Activated CD4-positive, alpha-beta T cell treated with anti-CD3 and anti-CD28 coated beads, Interleukin-2, amount 10 ng/mL, durations not matched to agents 7 days and 5 days (primary cell): ENCODE measurements around the gene DHX16. TPM values are rescaled to one million over a fixed set of nuclear protein-coding genes. Genes with fewer than 3 reads are reported as not detected.
A peak's percentile ranks its signal among the peaks of the same experiment; 100 is the strongest.
"Not testable (repeated sequence)": the region's sequence is repeated elsewhere in the genome, so short reads cannot be mapped to it uniquely, and the experiment has no call there.

Experiments used
- CTCF ChIA-PET: fragments of 350-600 bp; sonication (Branson Sonifier 250); formaldehyde crosslinking; loops from one replicate; lab custom pipeline; 2021; ENCODE audit warnings: antibody characterized with exemption; lab: Charles Lee
- POLR2A ChIA-PET: fragments of 350-600 bp; sonication (Branson Sonifier 250); formaldehyde crosslinking; loops from one replicate; lab custom pipeline; 2021; ENCODE audit warnings: antibody characterized with exemption; lab: Charles Lee
- DNase-seq: peaks from one replicate; pipeline ENCODE4 v3.0.0-alpha.2; 2020
- H3K27ac Mint-ChIP-seq: one replicate; pipeline ENCODE4 v1.8.0; 2021; ENCODE audit warnings: mild to moderate bottlenecking, moderate library complexity, mixed read lengths
- H3K27me3 Mint-ChIP-seq: one replicate; pipeline ENCODE4 v1.8.0; 2021; ENCODE audit warnings: mixed read lengths
- H3K36me3 Mint-ChIP-seq: one replicate; pipeline ENCODE4 v1.8.0; 2021; ENCODE audit warnings: low read depth, mixed read lengths
- H3K4me1 Mint-ChIP-seq: one replicate; pipeline ENCODE4 v1.8.0; 2021; ENCODE audit warnings: mixed read lengths
- H3K4me3 Mint-ChIP-seq: one replicate; pipeline ENCODE4 v1.8.0; 2021; ENCODE audit warnings: mild to moderate bottlenecking, moderate library complexity, mixed read lengths
- H3K9me3 Mint-ChIP-seq: one replicate; pipeline ENCODE4 v1.8.0; 2021; ENCODE audit warnings: mixed read lengths
- total RNA-seq, 2 experiments: library from RNA; stranded (reverse); gene quantifications; one replicate each; pipeline ENCODE4 v1.2.3, GENCODE V29; 2021

Gene DHX16
- 10 to 100 TPM; 40.4 to 40.7 TPM for total RNA-seq

DNA sequence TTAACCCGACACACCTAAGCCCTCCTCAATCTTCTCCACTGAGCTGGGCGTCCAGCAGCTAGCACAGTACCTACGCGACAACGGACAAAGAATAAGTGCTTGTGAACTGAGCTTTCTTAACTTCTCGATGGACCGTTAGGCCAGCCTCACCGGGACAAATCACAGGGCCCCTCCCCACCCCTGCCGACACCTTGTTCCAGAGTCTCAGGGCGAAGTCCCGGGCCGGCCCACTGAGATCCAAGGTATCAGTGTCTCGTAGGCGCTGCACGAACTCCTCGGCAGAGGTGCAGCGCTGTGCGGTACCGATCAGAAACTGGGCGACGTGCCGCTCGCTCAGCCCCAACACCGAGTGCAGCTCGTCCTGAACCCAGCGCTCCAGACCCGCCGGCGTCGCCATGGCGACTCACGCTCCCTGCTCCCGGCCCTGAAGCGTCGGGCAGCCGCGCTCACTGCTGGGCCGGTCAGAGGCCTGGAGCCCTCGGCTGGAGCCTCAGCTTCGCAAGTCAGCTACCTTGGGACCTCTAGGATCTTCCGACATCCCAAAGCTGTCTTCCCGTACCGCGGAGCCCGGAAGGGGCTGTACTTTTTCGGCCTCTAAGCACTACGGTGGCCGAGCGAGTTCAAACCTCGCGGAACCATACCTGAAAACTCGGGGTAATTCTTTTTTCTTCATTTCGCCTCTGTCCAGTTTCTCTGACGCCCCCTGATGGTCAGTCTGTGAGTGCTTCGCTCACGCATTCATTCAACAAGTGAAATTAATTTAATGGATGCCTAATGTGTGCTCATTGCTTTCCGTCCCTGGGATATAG is at the start of gene DHX16:
Gene DHX16 (minus strand): TSS at position 562 of the 809 bp plus-strand sequence. CDS start 165 bp downstream, at position 397.
- H3K27ac Mint-ChIP-seq: peak within 1 kb of the TSS; percentile 84
- H3K36me3 Mint-ChIP-seq: peaks cover 41% of the 10 kb centered on the region
- ChIA-PET POLR2A (interaction anchor here (0.5 to 1.0 kb wide), 3 partner anchors 21 to 876 kb away, joined by 3 to 4 read pairs (median 3); no protein-coding TSS in a partner anchor), CTCF (interaction anchor here (0.6 to 3.0 kb wide), 28 partner anchors 8 to 206 kb away, joined by 3 to 20 read pairs (median 5); partner anchors contain the start of genes ATAT1, MDC1 and MRPS18B)
- peaks cover 45% of the 10 kb centered on the region for H3K4me1 Mint-ChIP-seq
- H3K9me3 Mint-ChIP-seq: no peaks in the 10 kb centered on the region
- peak within 1 kb of the TSS; percentile 91 for H3K4me3 Mint-ChIP-seq
- H3K27me3 Mint-ChIP-seq: no peaks in the 10 kb centered on the region
- DNase-seq: peak; percentile 96

DNA sequence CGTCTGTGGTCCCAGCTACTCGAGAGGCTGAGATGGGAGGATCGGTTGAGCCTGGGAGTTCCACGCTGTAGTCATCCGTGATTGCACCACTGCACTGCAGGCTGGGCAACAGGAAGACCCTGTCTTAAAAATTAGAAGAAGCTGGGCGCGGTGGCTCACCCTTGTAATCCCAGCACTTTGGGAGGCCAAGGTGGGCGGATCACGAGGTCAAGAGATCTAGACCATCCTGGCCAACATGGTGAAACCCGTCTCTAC is 49.1 kb upstream of the DHX16 start:
- not testable (repeated sequence) for H3K27me3 Mint-ChIP-seq, DNase-seq, H3K9me3 Mint-ChIP-seq
- Mint-ChIP-seq H3K4me1 (peaks cover 57% of the 10 kb centered on the region), H3K4me3 (peak overlapping the region; percentile 97), H3K27ac (peak overlapping the region; percentile 97), H3K36me3 (peaks cover 67% of the 10 kb centered on the region)
- ChIA-PET CTCF (interaction anchor here (0.7 to 21.4 kb wide), 36 partner anchors 9 to 372 kb away, joined by 3 to 476 read pairs (median 4); partner anchors contain the start of genes ABCF1, DHX16 and NRM), POLR2A (interaction anchor here (0.6 to 2.3 kb wide), 5 partner anchors 40 to 121 kb away, joined by 3 to 16 read pairs (median 3); no protein-coding TSS in a partner anchor)

DNA sequence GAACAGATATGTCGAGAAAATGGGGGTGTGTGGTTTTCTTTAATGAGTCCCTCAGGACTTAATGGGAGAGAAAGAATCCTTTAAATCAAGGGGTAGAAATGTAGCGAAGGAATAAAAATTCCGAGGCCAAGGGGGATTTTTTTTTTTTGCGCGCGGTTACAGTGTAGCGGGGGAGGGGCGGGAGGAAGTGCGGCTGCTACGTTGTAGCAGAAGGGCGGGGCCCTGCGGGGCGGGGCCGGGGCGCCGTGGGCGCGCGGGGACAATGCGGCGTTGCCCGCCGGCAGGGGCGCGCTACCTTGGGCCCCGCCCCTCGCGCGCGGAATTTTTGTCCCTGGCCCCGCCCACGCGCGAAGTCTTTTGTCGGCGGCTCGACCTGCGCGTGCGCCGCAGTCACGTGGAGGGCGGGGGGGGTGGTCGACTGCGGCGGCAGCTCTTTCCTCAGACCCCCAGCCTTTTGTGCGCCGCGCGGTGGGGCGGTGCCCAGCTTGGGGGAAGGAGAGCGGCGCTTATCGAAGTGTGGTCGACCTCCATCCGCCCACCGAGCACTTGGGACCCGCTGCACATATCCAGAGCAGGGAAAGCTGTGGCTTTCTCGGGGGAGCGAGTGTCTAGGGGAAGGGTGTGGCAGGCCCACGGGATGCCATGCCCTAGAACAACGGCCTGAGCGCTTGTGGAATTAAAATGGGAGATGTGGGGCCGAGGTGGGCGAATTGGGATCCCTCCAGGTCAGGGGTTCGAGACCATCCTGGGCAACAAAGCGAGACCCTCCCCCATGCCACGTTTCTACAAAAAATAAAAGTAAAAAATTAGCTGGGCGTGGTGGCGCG is 48.6 kb upstream of the DHX16 start:
- POLR2A ChIA-PET: interaction anchor here (0.6 to 2.3 kb wide), 5 partner anchors 39 to 120 kb away, joined by 3 to 16 read pairs (median 3); no protein-coding TSS in a partner anchor
- peaks cover 2% of the 10 kb centered on the region for H3K9me3 Mint-ChIP-seq
- peaks cover 59% of the 10 kb centered on the region for H3K4me1 Mint-ChIP-seq
- CTCF ChIA-PET: interaction anchor here (0.7 to 21.4 kb wide), 32 partner anchors 10 to 373 kb away, joined by 3 to 476 read pairs (median 4); partner anchors contain the start of genes ABCF1, DHX16 and NRM
- H3K27ac Mint-ChIP-seq: peak overlapping the region; percentile 97
- H3K4me3 Mint-ChIP-seq: peak overlapping the region; percentile 97
- H3K27me3 Mint-ChIP-seq: no peaks in the 10 kb centered on the region
- DNase-seq: peak; percentile 93
- peaks cover 67% of the 10 kb centered on the region for H3K36me3 Mint-ChIP-seq

DNA sequence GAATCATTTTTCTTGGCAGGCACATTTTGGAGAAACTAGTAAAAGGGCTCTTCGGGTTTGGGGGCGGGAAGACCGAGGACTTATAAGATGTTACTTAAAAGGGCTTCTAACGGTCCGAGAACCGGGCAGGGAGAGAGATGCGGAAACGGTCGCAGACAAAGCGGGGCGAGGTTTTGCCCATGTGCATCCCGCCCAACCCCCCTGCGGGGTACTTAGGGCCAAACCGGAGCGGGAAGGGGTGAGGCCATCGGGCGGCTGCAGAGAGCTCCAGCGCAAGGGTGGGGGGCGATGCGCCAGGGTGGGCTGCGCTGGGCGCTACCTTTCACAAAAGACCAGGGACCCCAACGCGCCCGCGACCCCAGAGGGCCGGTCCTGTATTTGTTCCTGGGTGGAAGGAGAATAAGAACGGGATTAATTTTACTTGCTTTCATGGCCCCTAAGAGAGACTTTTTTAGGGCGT is 48.0 kb upstream of the DHX16 start:
- peaks cover 67% of the 10 kb centered on the region for H3K36me3 Mint-ChIP-seq
- ChIA-PET POLR2A (interaction anchor here (0.9 to 2.3 kb wide), 4 partner anchors 39 to 105 kb away, joined by 3 to 16 read pairs (median 4); no protein-coding TSS in a partner anchor), CTCF (interaction anchor here (0.6 to 21.4 kb wide), 14 partner anchors 9 to 373 kb away, joined by 3 to 476 read pairs (median 5); partner anchors contain the start of genes ABCF1 and DHX16)
- no peaks in the 10 kb centered on the region for H3K27me3 Mint-ChIP-seq
- peaks cover 61% of the 10 kb centered on the region for H3K4me1 Mint-ChIP-seq
- H3K27ac Mint-ChIP-seq: peak overlapping the region; percentile 97
- DNase-seq: peak; percentile 68
- H3K4me3 Mint-ChIP-seq: peak overlapping the region; percentile 97
- H3K9me3 Mint-ChIP-seq: peaks cover 3% of the 10 kb centered on the region

DNA sequence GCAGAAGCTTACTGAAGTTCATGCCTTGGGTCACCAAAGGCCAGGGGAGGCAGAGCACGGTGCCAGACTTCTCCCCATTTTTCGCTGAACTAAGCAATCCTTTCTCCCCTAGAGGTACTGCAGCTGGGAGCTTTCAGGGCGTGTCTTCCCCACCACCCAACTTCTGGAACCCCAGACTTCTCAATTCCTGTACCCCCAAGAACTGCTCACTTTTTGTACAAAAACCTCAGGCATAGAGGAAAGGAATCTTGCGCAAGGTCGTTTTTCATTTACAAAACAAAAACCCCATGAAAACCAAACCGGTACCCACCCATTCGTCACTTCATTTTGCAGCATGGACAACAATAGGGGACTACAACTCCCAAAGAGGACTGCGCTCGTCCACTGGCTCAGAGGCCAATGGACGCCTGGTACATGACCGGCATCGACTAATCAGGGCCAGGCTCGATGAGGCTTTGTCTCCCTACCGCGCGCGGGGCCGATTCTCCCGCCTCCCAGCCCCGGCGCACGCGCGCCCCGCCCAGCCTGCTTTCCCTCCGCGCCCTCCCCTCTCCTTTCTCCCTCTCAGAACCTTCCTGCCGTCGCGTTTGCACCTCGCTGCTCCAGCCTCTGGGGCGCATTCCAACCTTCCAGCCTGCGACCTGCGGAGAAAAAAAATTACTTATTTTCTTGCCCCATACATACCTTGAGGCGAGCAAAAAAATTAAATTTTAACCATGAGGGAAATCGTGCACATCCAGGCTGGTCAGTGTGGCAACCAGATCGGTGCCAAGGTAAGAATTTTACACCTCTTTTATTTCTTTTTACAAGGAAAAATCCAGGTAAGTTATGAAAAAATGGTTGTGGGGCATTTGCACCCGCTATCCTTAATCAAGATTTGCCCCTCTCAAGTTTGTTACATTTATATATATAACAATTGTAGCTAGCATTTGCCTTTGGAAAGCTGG is 47.3 kb upstream of the DHX16 start, which contains the start of gene TUBB:
Gene TUBB (plus strand): TSS at position 562 of the 947 bp plus-strand sequence. CDS start 155 bp downstream, at position 717.
- CTCF ChIA-PET: interaction anchor here (0.6 to 21.4 kb wide), 9 partner anchors 8 to 374 kb away, joined by 3 to 476 read pairs (median 5); partner anchors contain the start of gene DHX16
- H3K4me1 Mint-ChIP-seq: peaks cover 59% of the 10 kb centered on the region
- H3K9me3 Mint-ChIP-seq: peaks cover 3% of the 10 kb centered on the region
- H3K36me3 Mint-ChIP-seq: peaks cover 66% of the 10 kb centered on the region
- H3K4me3 Mint-ChIP-seq: peak within 1 kb of the TSS; percentile 97
- peak; percentile 97 for DNase-seq
- H3K27ac Mint-ChIP-seq: peak within 1 kb of the TSS; percentile 97
- POLR2A ChIA-PET: interaction anchor here (0.7 to 2.3 kb wide), 2 partner anchors 31 to 41 kb away, joined by 3 to 16 read pairs; no protein-coding TSS in a partner anchor
- H3K27me3 Mint-ChIP-seq: no peaks in the 10 kb centered on the region

DNA sequence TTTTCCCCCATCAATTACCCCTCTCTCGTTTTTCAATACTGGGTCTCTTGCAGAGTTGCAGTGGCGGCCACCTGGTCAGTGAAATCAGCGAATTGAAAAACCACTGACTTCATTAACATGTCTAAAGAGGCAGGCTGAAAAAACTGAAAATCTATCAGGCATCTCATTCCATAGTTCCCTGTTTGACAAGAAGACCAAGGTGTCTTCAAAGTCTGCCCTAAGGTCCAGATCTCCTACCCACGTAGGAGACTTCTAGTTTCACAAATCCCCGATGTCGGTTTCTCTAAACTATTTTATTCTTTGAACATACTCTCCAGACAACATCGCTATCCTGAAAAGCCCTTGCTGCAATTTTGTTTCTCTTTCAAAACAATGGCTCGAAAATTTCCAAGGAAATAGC is 46.5 kb upstream of the DHX16 start:
- H3K4me1 Mint-ChIP-seq: peaks cover 58% of the 10 kb centered on the region
- H3K36me3 Mint-ChIP-seq: peaks cover 67% of the 10 kb centered on the region
- H3K27me3 Mint-ChIP-seq: no peaks in the 10 kb centered on the region
- no peak for DNase-seq
- peak overlapping the region; percentile 97 for H3K4me3 Mint-ChIP-seq
- POLR2A ChIA-PET: interaction anchor here (0.7 kb wide), 1 partner anchor 30 kb away, joined by 3 read pairs; no protein-coding TSS in a partner anchor
- peak overlapping the region; percentile 97 for H3K27ac Mint-ChIP-seq
- CTCF ChIA-PET: interaction anchor here (0.6 to 21.4 kb wide), 7 partner anchors 12 to 89 kb away, joined by 3 to 476 read pairs (median 4); no protein-coding TSS in a partner anchor
- H3K9me3 Mint-ChIP-seq: peaks cover 3% of the 10 kb centered on the region

DNA sequence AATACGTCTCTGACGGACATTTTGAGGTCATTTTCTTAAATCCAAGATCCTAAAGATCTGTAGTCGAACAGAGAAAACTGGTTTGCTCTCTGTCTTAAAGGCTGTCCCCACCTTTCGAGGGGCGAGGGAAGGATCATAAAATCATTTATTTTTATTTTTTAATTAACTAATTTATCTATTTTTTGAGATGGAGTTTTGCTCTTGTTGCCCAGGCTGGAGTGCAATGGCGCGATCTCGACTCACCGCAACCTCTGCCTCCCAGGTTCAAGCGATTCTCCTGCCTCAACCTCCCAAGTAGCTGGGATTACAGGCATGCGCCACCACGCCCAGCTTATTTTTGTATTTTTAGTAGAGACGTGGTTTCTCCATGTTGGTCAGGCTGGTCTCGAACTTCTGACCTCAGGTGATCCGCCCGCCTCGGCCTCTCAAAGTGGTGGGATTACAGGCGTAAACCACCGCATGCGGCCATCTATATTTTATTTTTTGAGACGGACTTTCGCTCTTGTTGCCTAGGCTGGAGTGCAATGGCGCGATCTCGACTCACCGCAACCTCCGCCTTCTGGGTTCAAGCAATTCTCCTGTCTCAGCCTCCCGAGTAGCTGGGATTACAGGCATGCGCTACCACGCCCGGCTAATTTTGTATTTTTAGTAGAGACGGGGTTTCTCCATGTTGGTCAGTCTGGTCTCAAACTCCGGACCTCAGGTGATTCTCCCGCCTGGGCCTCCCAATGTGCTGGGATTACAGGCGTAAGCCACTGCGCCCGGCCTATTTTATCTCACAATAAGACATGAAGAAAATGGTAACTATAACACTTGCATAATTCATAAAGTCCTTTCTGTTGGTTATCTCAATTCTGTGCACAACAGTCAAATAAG is 45.3 kb upstream of the DHX16 start:
- ChIA-PET CTCF (interaction anchor here (0.7 to 21.4 kb wide), 10 partner anchors 10 to 105 kb away, joined by 3 to 476 read pairs (median 6); partner anchors contain the start of gene DHX16), POLR2A (interaction anchor here (0.6 to 1.2 kb wide), 3 partner anchors 14 to 39 kb away, joined by 3 to 8 read pairs (median 3); no protein-coding TSS in a partner anchor)
- H3K4me3 Mint-ChIP-seq: peak overlapping the region; percentile 97
- peaks cover 67% of the 10 kb centered on the region for H3K36me3 Mint-ChIP-seq
- not testable (repeated sequence) for H3K9me3 Mint-ChIP-seq, DNase-seq, H3K27me3 Mint-ChIP-seq
- peaks cover 55% of the 10 kb centered on the region for H3K4me1 Mint-ChIP-seq
- peak overlapping the region; percentile 98 for H3K27ac Mint-ChIP-seq

DNA sequence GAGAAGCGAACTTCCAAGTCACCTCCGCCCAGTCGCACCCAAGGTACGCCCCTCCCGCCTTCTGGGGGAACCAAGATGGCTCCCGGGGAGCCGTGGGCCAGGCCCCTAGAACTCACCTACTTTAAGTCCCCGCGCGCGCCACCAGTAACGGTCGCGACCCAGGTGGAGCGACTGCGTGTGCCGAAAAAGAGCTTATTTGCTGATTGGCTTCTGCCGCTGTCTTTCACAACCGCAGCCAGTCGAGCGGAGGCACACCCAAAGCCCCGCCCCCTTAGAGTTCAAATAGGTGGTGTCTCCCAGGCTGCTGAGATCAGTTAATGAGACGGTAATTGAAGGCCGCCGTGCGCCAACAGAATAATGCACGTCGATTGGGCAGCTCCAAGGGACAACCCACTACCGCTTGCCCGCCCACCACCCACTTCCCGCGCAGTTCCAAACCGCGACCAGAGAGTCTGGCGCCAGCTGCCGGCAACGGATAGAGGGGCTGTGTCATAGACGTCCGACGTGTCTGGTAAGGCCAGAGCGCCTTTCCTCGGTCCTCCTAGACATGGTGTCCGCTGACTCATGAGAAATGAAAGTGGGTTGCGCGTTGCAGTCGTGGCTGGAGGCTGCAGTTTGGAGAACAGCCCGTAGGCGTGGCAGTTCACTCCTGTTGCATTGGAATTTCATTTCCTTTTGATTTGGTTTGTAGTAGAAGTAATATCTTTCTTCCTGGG is 44.5 kb upstream of the DHX16 start, which contains the start of gene MDC1:
Gene MDC1 (minus strand): TSS at position 153 of the 716 bp plus-strand sequence. CDS start 2,106 bp downstream, outside the sequence.
- H3K27ac Mint-ChIP-seq: peak within 1 kb of the TSS; percentile 98
- DNase-seq: peak; percentile 100
- CTCF ChIA-PET: interaction anchor here (0.5 to 21.4 kb wide), 21 partner anchors 10 to 1462 kb away, joined by 3 to 476 read pairs (median 4); partner anchors contain the start of gene DHX16
- peaks cover 57% of the 10 kb centered on the region for H3K4me1 Mint-ChIP-seq
- peak within 1 kb of the TSS; percentile 97 for H3K4me3 Mint-ChIP-seq
- H3K36me3 Mint-ChIP-seq: peaks cover 67% of the 10 kb centered on the region
- no peaks in the 10 kb centered on the region for H3K27me3 Mint-ChIP-seq
- POLR2A ChIA-PET: interaction anchor here (0.6 to 1.2 kb wide), 8 partner anchors 14 to 221 kb away, joined by 3 to 8 read pairs (median 4); no protein-coding TSS in a partner anchor
- peaks cover 3% of the 10 kb centered on the region for H3K9me3 Mint-ChIP-seq

DNA sequence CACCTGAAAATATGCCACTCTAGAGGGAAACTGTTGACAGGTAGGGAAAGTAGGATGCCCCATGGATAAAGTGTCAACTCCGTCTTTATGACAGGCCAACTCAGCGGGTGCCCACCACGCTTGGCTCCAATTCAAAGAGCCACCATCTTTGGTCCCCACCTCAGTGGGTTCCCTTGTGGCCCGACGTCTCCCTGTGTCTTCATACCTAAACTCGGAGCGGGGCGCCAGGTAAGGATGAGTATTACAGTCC is 44.0 kb upstream of the DHX16 start:
- DNase-seq: no peak
- ChIA-PET POLR2A (interaction anchor here (0.6 to 1.2 kb wide), 6 partner anchors 25 to 221 kb away, joined by 3 to 8 read pairs (median 4); no protein-coding TSS in a partner anchor), CTCF (interaction anchor here (0.5 to 21.4 kb wide), 20 partner anchors 9 to 1462 kb away, joined by 3 to 476 read pairs (median 4); partner anchors contain the start of gene DHX16)
- peak overlapping the region; percentile 97 for H3K4me3 Mint-ChIP-seq
- H3K27me3 Mint-ChIP-seq: no peaks in the 10 kb centered on the region
- peaks cover 67% of the 10 kb centered on the region for H3K36me3 Mint-ChIP-seq
- H3K4me1 Mint-ChIP-seq: peaks cover 62% of the 10 kb centered on the region
- peaks cover 3% of the 10 kb centered on the region for H3K9me3 Mint-ChIP-seq
- peak overlapping the region; percentile 98 for H3K27ac Mint-ChIP-seq
